Ishikawa (cell line): ENCODE results near the gene KIAA1191.
A peak's percentile ranks its signal among the peaks of the same experiment; 100 is the strongest.

ENCODE experiments used
- CEBPB ChIP-seq: IDR thresholded peaks from 2 replicates; pipeline ENCODE4 v1.6.1; 2012
- CREB1 ChIP-seq: IDR thresholded peaks from 2 replicates; pipeline ENCODE4 v1.6.1; 2012; ENCODE audit warnings: low read depth
- EGR1 ChIP-seq: IDR thresholded peaks from 2 replicates; pipeline ENCODE4 v1.6.1; 2012
- EP300 ChIP-seq: IDR thresholded peaks from 2 replicates; pipeline ENCODE4 v1.6.1; 2012; ENCODE audit warnings: borderline replicate concordance
- FOXM1 ChIP-seq: IDR thresholded peaks from 2 replicates; pipeline ENCODE4 v1.6.1; 2012; ENCODE audit warnings: low read depth, borderline replicate concordance
- MAX ChIP-seq: IDR thresholded peaks from 2 replicates; pipeline ENCODE4 v1.6.1; 2012
- NFIC ChIP-seq: IDR thresholded peaks from 2 replicates; pipeline ENCODE4 v1.6.1; 2012
- RAD21 ChIP-seq: IDR thresholded peaks from 2 replicates; pipeline ENCODE4 v1.6.1; 2012; ENCODE audit warnings: low read depth
- REST ChIP-seq: IDR thresholded peaks from 2 replicates; pipeline ENCODE4 v1.6.1; 2012; ENCODE audit warnings: low read depth, mild to moderate bottlenecking
- TAF1 ChIP-seq: IDR thresholded peaks from 2 replicates; pipeline ENCODE4 v1.6.1; 2012; ENCODE audit warnings: low read depth, mild to moderate bottlenecking
- TCF12 ChIP-seq: IDR thresholded peaks from 2 replicates; pipeline ENCODE4 v1.6.1; 2012; ENCODE audit warnings: low read depth
- TEAD4 ChIP-seq: IDR thresholded peaks from 2 replicates; pipeline ENCODE4 v1.6.1; 2012
- USF1 ChIP-seq: IDR thresholded peaks from 2 replicates; pipeline ENCODE4 v1.6.1; 2012
- YY1 ChIP-seq: IDR thresholded peaks from 2 replicates; pipeline ENCODE4 v1.6.1; 2012; ENCODE audit warnings: low read depth
- ZBTB7A ChIP-seq: IDR thresholded peaks from 2 replicates; pipeline ENCODE4 v1.6.1; 2012; ENCODE audit warnings: low read depth

KIAA1191 gene

GRCh38 chr5:176401281-176402205 lies 40.0 kb upstream of the KIAA1191 start:
- TF ChIP-seq TEAD4 = no peak
- no peak for TF ChIP-seq ZBTB7A
- TF ChIP-seq TCF12 = no peak
- no peak for TF ChIP-seq REST
- TF ChIP-seq TAF1 = no peak
- no peak for TF ChIP-seq YY1
- TF ChIP-seq CREB1 = no peak
- TF ChIP-seq NFIC = no peak
- TF ChIP-seq FOXM1 = no peak
- TF ChIP-seq USF1 = no peak
- no peak for TF ChIP-seq CEBPB
- TF ChIP-seq RAD21 = no peak
- no peak for TF ChIP-seq MAX
- no peak for TF ChIP-seq EP300
- no peak for TF ChIP-seq EGR1

- TF ChIP-seq TEAD4 (peak; percentile 40), MAX (no peak), EP300 (no peak)
Measured at GRCh38 chr5:176400382-176401156, 39.0 kb upstream of the KIAA1191 start.

GRCh38 chr5:176397736-176398420 lies 36.3 kb upstream of the KIAA1191 start:
- no peak for TF ChIP-seq YY1
- TF ChIP-seq TCF12 = no peak
- TF ChIP-seq USF1 = no peak
- TF ChIP-seq NFIC = no peak
- TF ChIP-seq MAX = no peak
- no peak for TF ChIP-seq TAF1
- TF ChIP-seq EP300 = no peak
- no peak for TF ChIP-seq FOXM1

- no peak for TF ChIP-seq TAF1
- TF ChIP-seq TEAD4 = no peak
- no peak for TF ChIP-seq RAD21
- TF ChIP-seq USF1 = no peak
- TF ChIP-seq EP300 = no peak
- TF ChIP-seq TCF12 = no peak
- no peak for TF ChIP-seq EGR1
- no peak for TF ChIP-seq YY1
Measured at GRCh38 chr5:176396330-176396729, 34.8 kb upstream of the KIAA1191 start.

- TF ChIP-seq MAX = no peak
- TF ChIP-seq YY1 = no peak
- no peak for TF ChIP-seq ZBTB7A
- TF ChIP-seq EP300 = no peak
- no peak for TF ChIP-seq FOXM1
- TF ChIP-seq NFIC = no peak
- no peak for TF ChIP-seq RAD21
- no peak for TF ChIP-seq CREB1
- TF ChIP-seq TCF12 = no peak
- no peak for TF ChIP-seq TAF1
- no peak for TF ChIP-seq EGR1
- TF ChIP-seq CEBPB = no peak
- TF ChIP-seq REST = no peak
- TF ChIP-seq USF1 = no peak
- no peak for TF ChIP-seq TEAD4
Measured at GRCh38 chr5:176394881-176395675, 33.5 kb upstream of the KIAA1191 start.
